Measurements from ENCODE around the gene SERPING1.

GRCh38 chr11:57585301-57585700, 12.2 kb upstream of the SERPING1 start:
- TF ChIP-seq GATA2 (IDR thresholded peaks at IDR 0.05; ENCODE audit: low read depth, low read length) (no peak), GATA3 (IDR thresholded peaks at IDR 0.05; ENCODE audit: low read depth, low read length) (no peak)
